ENCODE results near the gene CD33.

DNA sequence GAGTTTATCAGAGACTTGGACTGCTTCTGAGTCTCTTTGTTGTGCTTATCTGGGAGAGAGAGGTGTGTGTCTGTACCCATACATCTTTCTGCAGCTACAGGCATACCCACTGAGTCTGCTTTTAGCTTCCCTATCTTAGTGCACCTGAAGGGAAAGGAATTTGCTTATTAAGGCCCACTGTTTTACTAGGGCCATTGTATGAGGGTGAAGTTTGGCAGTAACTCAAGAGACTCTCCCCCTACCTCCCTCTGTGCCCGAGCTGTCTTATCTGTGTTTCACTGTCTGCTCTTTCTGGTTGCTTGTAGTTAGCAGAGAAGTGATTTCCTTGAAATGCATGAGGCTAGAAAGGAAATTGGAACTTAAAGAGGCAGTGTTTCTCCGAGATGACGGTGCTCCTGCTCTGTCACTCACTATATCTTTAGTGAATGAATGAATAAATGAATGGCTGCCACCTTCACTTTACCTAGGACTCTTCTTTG lies 678 bp upstream of the CD33 start:
- TF ChIP-seq CTCF (IDR thresholded peaks at IDR 0.05 in 8 of 11, conservative IDR thresholded peaks at IDR 0.05 in 3 of 11): no peak
- no peak for TF ChIP-seq POLR2A (IDR thresholded peaks at IDR 0.05)
